Gastroesophageal sphincter (tissue), 3 donors: ENCODE results near the gene MAP3K20.

Experiments
- EP300 ChIP-seq: sonication (generic); formaldehyde crosslinking; IDR thresholded peaks from one replicate; pipeline ENCODE4 v1.6.1; 2017; ENCODE audit warnings: antibody characterized with exemption, mild to moderate bottlenecking
- POLR2A ChIP-seq, 2 donors: fragments of 450-650 bp; IDR thresholded peaks; one replicate each; pipeline ENCODE4 v1.6.1; 2017; ENCODE audit warnings: antibody characterized with exemption in 2 of 2, mild to moderate bottlenecking in 2 of 2, moderate library complexity in 1 of 2
- POLR2AphosphoS5 ChIP-seq: sonication (generic); formaldehyde crosslinking; IDR thresholded peaks from one replicate; pipeline ENCODE4 v1.6.1; 2017; ENCODE audit warnings: antibody characterized with exemption
- TF ChIP-seq, protein P1 (sequence below), 4 experiments: fragments of 200-600 bp in 2 of 4; fragments of 450-650 bp in 2 of 4; sonication (generic) in 1 of 4; IDR thresholded peaks; one replicate each; pipeline ENCODE4 v1.5.1; 2017 to 2019; ENCODE audit warnings: antibody characterized with exemption in 4 of 4, mild to moderate bottlenecking in 2 of 4, moderate library complexity in 2 of 4

DNA sequence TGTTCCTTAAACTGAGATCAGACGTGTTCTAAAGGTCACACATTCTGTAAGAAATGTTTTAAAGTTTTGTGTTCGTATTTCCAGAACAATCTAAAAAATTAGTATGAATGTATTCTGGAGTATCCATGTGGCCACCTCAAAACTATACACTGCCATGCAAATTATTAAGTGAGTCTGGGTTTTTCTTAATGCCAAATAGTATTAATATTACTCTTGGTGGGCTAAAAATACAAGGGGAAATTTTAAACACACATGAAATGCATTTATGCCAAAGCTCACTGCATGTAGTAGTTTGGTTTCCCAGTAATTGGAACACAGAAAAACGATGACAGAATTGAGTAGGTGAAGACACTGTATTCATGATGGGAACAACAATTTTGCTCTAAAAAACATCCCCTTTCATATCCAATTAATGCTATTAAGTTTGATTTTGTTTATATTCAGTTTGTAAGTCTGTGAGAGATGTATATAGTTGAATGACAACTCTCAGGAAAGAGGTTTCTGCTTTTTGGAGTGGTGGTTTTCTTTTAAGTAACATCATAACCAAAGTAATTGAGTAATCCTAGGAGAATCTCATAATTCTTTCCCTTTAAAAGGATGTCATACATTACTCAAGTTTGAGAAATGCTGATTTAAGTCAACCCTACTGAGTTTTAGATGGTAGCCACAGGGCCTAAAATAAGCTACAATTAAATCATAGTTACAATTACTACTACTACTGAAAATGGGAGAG, 203.3 kb downstream of the MAP3K20 start:
- no peak for TF ChIP-seq POLR2A (IDR thresholded peaks at IDR 0.05)
- TF ChIP-seq POLR2AphosphoS5: no peak
- TF ChIP-seq, protein P1, sequence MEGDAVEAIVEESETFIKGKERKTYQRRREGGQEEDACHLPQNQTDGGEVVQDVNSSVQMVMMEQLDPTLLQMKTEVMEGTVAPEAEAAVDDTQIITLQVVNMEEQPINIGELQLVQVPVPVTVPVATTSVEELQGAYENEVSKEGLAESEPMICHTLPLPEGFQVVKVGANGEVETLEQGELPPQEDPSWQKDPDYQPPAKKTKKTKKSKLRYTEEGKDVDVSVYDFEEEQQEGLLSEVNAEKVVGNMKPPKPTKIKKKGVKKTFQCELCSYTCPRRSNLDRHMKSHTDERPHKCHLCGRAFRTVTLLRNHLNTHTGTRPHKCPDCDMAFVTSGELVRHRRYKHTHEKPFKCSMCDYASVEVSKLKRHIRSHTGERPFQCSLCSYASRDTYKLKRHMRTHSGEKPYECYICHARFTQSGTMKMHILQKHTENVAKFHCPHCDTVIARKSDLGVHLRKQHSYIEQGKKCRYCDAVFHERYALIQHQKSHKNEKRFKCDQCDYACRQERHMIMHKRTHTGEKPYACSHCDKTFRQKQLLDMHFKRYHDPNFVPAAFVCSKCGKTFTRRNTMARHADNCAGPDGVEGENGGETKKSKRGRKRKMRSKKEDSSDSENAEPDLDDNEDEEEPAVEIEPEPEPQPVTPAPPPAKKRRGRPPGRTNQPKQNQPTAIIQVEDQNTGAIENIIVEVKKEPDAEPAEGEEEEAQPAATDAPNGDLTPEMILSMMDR (IDR thresholded peaks at IDR 0.05): no peak
- TF ChIP-seq EP300: no peak
